WTC11 (cell line): ENCODE measurements around the gene BOLL. TPM values are rescaled to one million over a fixed set of nuclear protein-coding genes. Genes with fewer than 3 reads are reported as not detected.

Experiments used
- ATAC-seq: fragments of 200-7000 bp; cut with Tn5 transposase; 2 replicates; pipeline ENCODE4 v1.10.0; 2021; ENCODE audit warnings: mild to moderate bottlenecking, moderate library complexity
- CTCF ChIA-PET: fragments of 300-600 bp; sonication (Branson Sonifier 250); formaldehyde crosslinking; loops from one replicate; lab custom pipeline; 2021; ENCODE audit warnings: antibody characterized with exemption; lab: Charles Lee
- POLR2A ChIA-PET: fragments of 350-600 bp; sonication (Branson Sonifier 250); formaldehyde crosslinking; loops from one replicate; lab custom pipeline; 2021; ENCODE audit warnings: antibody characterized with exemption; lab: Charles Lee
- DNase-seq: peaks from one replicate; pipeline ENCODE4 v3.0.0; 2021; ENCODE audit warnings: low spot score
- H3K27ac Mint-ChIP-seq: 2 replicates; pipeline ENCODE4 v1.8.0; 2021; ENCODE audit warnings: mixed read lengths
- H3K27me3 Mint-ChIP-seq: 2 replicates; pipeline ENCODE4 v1.8.0; 2021; ENCODE audit warnings: low read depth, mild to moderate bottlenecking, moderate library complexity, mixed read lengths
- H3K36me3 Mint-ChIP-seq: 2 replicates; pipeline ENCODE4 v1.8.0; 2021; ENCODE audit warnings: mixed read lengths
- H3K4me1 Mint-ChIP-seq: 2 replicates; pipeline ENCODE4 v1.8.0; 2022; ENCODE audit warnings: mixed read lengths
- H3K4me3 Mint-ChIP-seq: 2 replicates; pipeline ENCODE4 v1.8.0; 2021; ENCODE audit warnings: mild to moderate bottlenecking, moderate library complexity, mixed read lengths
- H3K9me3 Mint-ChIP-seq: 2 replicates; pipeline ENCODE4 v1.8.0; 2021; ENCODE audit warnings: mixed read lengths
- CDX4 ChIP-seq: fragments of 250-450 bp; sonication (Bioruptor Pico); IDR thresholded peaks from 2 replicates; pipeline ENCODE4 v1.9.0; 2021; ENCODE audit warnings: moderate library complexity, mild to moderate bottlenecking, inconsistent platforms, borderline replicate concordance
- CREB1 ChIP-seq: sonication (generic); formaldehyde crosslinking; IDR thresholded peaks from 2 replicates; pipeline ENCODE4 v1.8.0; 2023; ENCODE audit warnings: mild to moderate bottlenecking, missing genetic modification reagents
- E2F5 ChIP-seq: sonication (generic); formaldehyde crosslinking; IDR thresholded peaks from 2 replicates; pipeline ENCODE4 v1.8.1; 2022; ENCODE audit warnings: mild to moderate bottlenecking, moderate library complexity, missing genetic modification reagents
- ELF4 ChIP-seq: sonication (generic); formaldehyde crosslinking; IDR thresholded peaks from 2 replicates; pipeline ENCODE4 v1.8.1; 2022; ENCODE audit warnings: low read depth, mild to moderate bottlenecking, moderate library complexity, missing genetic modification reagents
- EMX1 ChIP-seq: fragments of 250-450 bp; sonication (Bioruptor Pico); IDR thresholded peaks from 2 replicates; pipeline ENCODE4 v1.8.0; 2021; ENCODE audit warnings: mild to moderate bottlenecking
- GRHL2 ChIP-seq: fragments of 250-450 bp; sonication (Bioruptor Pico); IDR thresholded peaks from 2 replicates; pipeline ENCODE4 v1.8.0; 2022; ENCODE audit warnings: mild to moderate bottlenecking, moderate library complexity; ENCODE audit not compliant: insufficient replicate concordance, severe bottlenecking
- HMGXB4 ChIP-seq: sonication (generic); formaldehyde crosslinking; IDR thresholded peaks from 2 replicates; pipeline ENCODE4 v1.8.1; 2023; ENCODE audit warnings: mild to moderate bottlenecking, moderate library complexity, missing genetic modification reagents
- JAZF1 ChIP-seq: fragments of 250-450 bp; sonication (Bioruptor Pico); IDR thresholded peaks from 2 replicates; pipeline ENCODE4 v1.9.0; 2021; ENCODE audit warnings: moderate library complexity, mild to moderate bottlenecking, inconsistent platforms
- MAX ChIP-seq: sonication (generic); formaldehyde crosslinking; IDR thresholded peaks from 2 replicates; pipeline ENCODE4 v1.8.0; 2022; ENCODE audit warnings: mild to moderate bottlenecking, missing genetic modification reagents
- MLX ChIP-seq: sonication (generic); formaldehyde crosslinking; IDR thresholded peaks from 2 replicates; pipeline ENCODE4 v1.8.1; 2023; ENCODE audit warnings: mild to moderate bottlenecking, missing genetic modification reagents, moderate library complexity
- NFYB ChIP-seq: sonication (generic); formaldehyde crosslinking; conservative IDR thresholded peaks from 2 replicates; pipeline ENCODE4 v1.8.0; 2022; ENCODE audit warnings: low read depth, missing genetic modification reagents
- PREB ChIP-seq: sonication (generic); formaldehyde crosslinking; IDR thresholded peaks from 2 replicates; pipeline ENCODE4 v1.8.1; 2022; ENCODE audit warnings: mild to moderate bottlenecking, missing genetic modification reagents, moderate library complexity, borderline replicate concordance
- SP1 ChIP-seq: sonication (generic); formaldehyde crosslinking; conservative IDR thresholded peaks from 2 replicates; pipeline ENCODE4 v1.8.1; 2022; ENCODE audit warnings: missing genetic modification reagents
- STAT6 ChIP-seq: sonication (generic); formaldehyde crosslinking; conservative IDR thresholded peaks from 2 replicates; pipeline ENCODE4 v1.8.1; 2023; ENCODE audit warnings: mild to moderate bottlenecking, low read depth, missing genetic modification reagents, moderate library complexity
- ZNF121 ChIP-seq: sonication (generic); formaldehyde crosslinking; IDR thresholded peaks from 2 replicates; pipeline ENCODE4 v1.8.0; 2023; ENCODE audit warnings: missing genetic modification reagents
- ZNF416 ChIP-seq: fragments of 250-450 bp; sonication (Bioruptor Pico); IDR thresholded peaks from 2 replicates; pipeline ENCODE4 v1.9.0; 2021; ENCODE audit warnings: mild to moderate bottlenecking, inconsistent platforms
- ZNF423 ChIP-seq: fragments of 250-450 bp; sonication (Bioruptor Pico); IDR thresholded peaks from 2 replicates; pipeline ENCODE4 v2.1.2; 2022; ENCODE audit warnings: mild to moderate bottlenecking, moderate library complexity
- ZNF512 ChIP-seq: sonication (generic); formaldehyde crosslinking; IDR thresholded peaks from 2 replicates; pipeline ENCODE4 v1.8.1; 2022; ENCODE audit warnings: missing genetic modification reagents, borderline replicate concordance
- ZSCAN18 ChIP-seq: fragments of 250-450 bp; sonication (Bioruptor Pico); IDR thresholded peaks from 2 replicates; pipeline ENCODE4 v2.1.2; 2022; ENCODE audit warnings: mild to moderate bottlenecking, moderate library complexity
- total RNA-seq: library from RNA; stranded (reverse); gene quantifications from 3 replicates; pipeline ENCODE4 v1.2.3, GENCODE V29; 2021

BOLL gene
- total RNA-seq, 1 experiment from 2014 or later, result 0.13 TPM

- H3K9me3 Mint-ChIP-seq, result peaks cover 10% of the 10 kb centered on the region
- TF ChIP-seq PREB (no peak), ZNF416 (no peak), ELF4 (no peak), HMGXB4 (no peak), STAT6 (CRISPR knock-in tag) (no peak)
- TF ChIP-seq, all 79 proteins: peak for 0
- Mint-ChIP-seq H3K36me3 (peaks cover 11% of the 10 kb centered on the region), H3K27me3 (peaks cover 3% of the 10 kb centered on the region; the same call in 1 of the 2 replicates), H3K4me1 (peaks cover 4% of the 10 kb centered on the region), H3K27ac (no peak overlapping the region), H3K4me3 (no peak overlapping the region)
- DNase-seq (no peak), ATAC-seq (no peak)
- POLR2A ChIA-PET, result no interaction called here
- CTCF ChIA-PET, result no interaction called here
Measured at GRCh38 chr2:197727011-197727410, 58.1 kb downstream of the BOLL start.

- H3K27ac Mint-ChIP-seq, result no peak overlapping the region
- H3K4me1 Mint-ChIP-seq, result no peaks in the 10 kb centered on the region; the same call in 1 of the 2 replicates
- H3K27me3 Mint-ChIP-seq, result no peaks in the 10 kb centered on the region
- TF ChIP-seq ZNF423 (CRISPR knock-in tag), result no peak
- no peak for TF ChIP-seq SP1
- TF ChIP-seq MAX, result no peak
- TF ChIP-seq GRHL2, result no peak
- no peak for TF ChIP-seq MLX (CRISPR knock-in tag)
- TF ChIP-seq JAZF1 (CRISPR knock-in tag), result no peak
- no peak for TF ChIP-seq CDX4
- TF ChIP-seq E2F5 (CRISPR knock-in tag), result no peak
- TF ChIP-seq EMX1 (CRISPR knock-in tag), result no peak
- no peak overlapping the region for H3K4me3 Mint-ChIP-seq
- peaks cover 22% of the 10 kb centered on the region for H3K36me3 Mint-ChIP-seq
- ChIA-PET POLR2A (no interaction called here), CTCF (interaction anchor here (0.6 to 1.2 kb wide), 3 partner anchors 9 to 527 kb away, joined by 3 to 5 read pairs (median 5); no protein-coding TSS in a partner anchor)
- H3K9me3 Mint-ChIP-seq, result no peaks in the 10 kb centered on the region
- ATAC-seq (no peak), DNase-seq (no peak)
Measured at GRCh38 chr2:197717863-197718262, 67.3 kb downstream of the BOLL start.

GRCh38 chr2:197713271-197713670 lies 71.8 kb downstream of the BOLL start:
- H3K36me3 Mint-ChIP-seq, result peaks cover 42% of the 10 kb centered on the region
- H3K4me1 Mint-ChIP-seq, result peaks cover 21% of the 10 kb centered on the region
- no peaks in the 10 kb centered on the region for H3K9me3 Mint-ChIP-seq
- H3K27me3 Mint-ChIP-seq, result no peaks in the 10 kb centered on the region
- ATAC-seq (no peak), DNase-seq (no peak)
- CTCF ChIA-PET, result interaction anchor here (0.7 kb wide), 1 partner anchor 48 kb away, joined by 3 read pairs; no protein-coding TSS in a partner anchor
- POLR2A ChIA-PET, result no interaction called here
- H3K27ac Mint-ChIP-seq, result no peak overlapping the region
- no peak overlapping the region for H3K4me3 Mint-ChIP-seq
- TF ChIP-seq CREB1 (CRISPR knock-in tag), result no peak
- TF ChIP-seq ZNF512 (CRISPR knock-in tag), result no peak
- no peak for TF ChIP-seq NFYB (CRISPR knock-in tag)
- TF ChIP-seq ZNF121, result no peak
- TF ChIP-seq E2F5 (CRISPR knock-in tag), result no peak
- no peak for TF ChIP-seq GRHL2
- TF ChIP-seq ZSCAN18 (CRISPR knock-in tag), result no peak
